ENCODE results near the gene CRTC2. TPM values are rescaled to one million over a fixed set of nuclear protein-coding genes. Genes with fewer than 3 reads are reported as not detected.
"Not testable (repeated sequence)": the region's sequence is repeated elsewhere in the genome, so short reads cannot be mapped to it uniquely, and the experiment has no call there.

Gene CRTC2
- total and polyA plus RNA-seq, 4 donors: 5.8 to 53.1 (median 24.0) TPM

DNA sequence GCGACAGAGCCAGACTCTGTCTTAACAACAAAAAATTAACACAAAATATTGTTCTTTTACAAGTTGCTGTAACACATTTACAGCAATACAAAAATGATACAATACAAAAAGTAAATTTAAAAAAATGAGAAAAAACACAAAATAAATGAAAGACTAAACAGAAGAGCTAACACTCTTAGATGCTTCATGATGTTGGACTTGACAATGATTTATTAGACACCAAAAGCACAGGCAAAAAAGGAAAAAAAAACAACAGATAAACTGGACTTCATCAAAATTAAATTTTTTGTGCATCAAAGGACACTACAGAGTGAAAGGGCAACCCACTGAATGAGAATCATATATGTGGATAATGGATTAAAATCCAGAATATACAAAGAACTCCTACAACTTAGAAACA lies 52.0 kb downstream of the CRTC2 start:
- no CpG with 5 or more reads among the region's 1 CpG for WGBS (ENCODE audit: insufficient coverage)

DNA sequence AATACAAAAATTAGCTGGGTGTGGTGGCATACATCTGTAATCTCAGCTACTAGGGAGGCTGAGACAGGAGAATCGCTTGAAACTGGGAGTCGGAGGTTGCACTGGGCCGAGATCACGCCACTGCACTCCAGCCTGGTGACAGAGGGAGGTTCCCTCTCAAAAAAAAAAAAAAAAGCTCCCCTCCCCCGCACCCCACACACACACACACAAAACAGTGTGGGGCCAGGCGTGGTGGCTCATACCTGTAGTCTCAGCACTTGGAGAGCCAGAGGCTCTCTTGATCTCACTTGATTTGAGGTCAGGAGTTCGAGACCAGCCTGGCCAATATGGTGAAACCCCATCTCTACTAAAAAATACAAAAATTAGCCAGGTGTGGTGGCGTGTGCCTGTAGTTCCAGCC lies 52.5 kb downstream of the CRTC2 start:
- H3K9me3 ChIP-seq (ENCODE audit: control insufficient read depth, insufficient read depth, low read length); H3K4me3 ChIP-seq (ENCODE audit: low read depth, low read length); H3K27me3 ChIP-seq (ENCODE audit: control insufficient read depth, insufficient read depth, low read length); DNase-seq (ENCODE audit: low read depth in 4 of 6, low spot score in 6 of 6); H3K27ac ChIP-seq (ENCODE audit: low read depth, low read length); H3K4me1 ChIP-seq (ENCODE audit: control insufficient read depth, insufficient read depth, low read length): not testable (repeated sequence)
- 100% methylated on average over 2 of the region's 8 CpGs for WGBS (ENCODE audit: insufficient coverage)
- H3K36me3 ChIP-seq (ENCODE audit: control insufficient read depth, insufficient read depth, low read length): peaks cover 19% of the 10 kb centered on the region

More for the DNA sequence above, 52.0 kb downstream of the CRTC2 start:
- Histone ChIP-seq H3K9me3 (ENCODE audit: control insufficient read depth, insufficient read depth, low read length) (no peaks in the 10 kb centered on the region), H3K27me3 (ENCODE audit: control insufficient read depth, insufficient read depth, low read length) (no peaks in the 10 kb centered on the region), H3K4me3 (ENCODE audit: low read depth, low read length) (no peak overlapping the region), H3K4me1 (ENCODE audit: control insufficient read depth, insufficient read depth, low read length) (no peaks in the 10 kb centered on the region), H3K27ac (ENCODE audit: low read depth, low read length) (no peak overlapping the region), H3K36me3 (ENCODE audit: control insufficient read depth, insufficient read depth, low read length) (peaks cover 19% of the 10 kb centered on the region)
- DNase-seq (ENCODE audit: low read depth in 4 of 6, low spot score in 6 of 6): no peak

GRCh38 chr1:153903841-153904455 lies 54.5 kb downstream of the CRTC2 start:
- Histone ChIP-seq H3K27ac (ENCODE audit: low read depth, low read length) (no peak overlapping the region), H3K27me3 (ENCODE audit: control insufficient read depth, insufficient read depth, low read length) (no peaks in the 10 kb centered on the region), H3K4me1 (ENCODE audit: control insufficient read depth, insufficient read depth, low read length) (no peaks in the 10 kb centered on the region), H3K4me3 (ENCODE audit: low read depth, low read length) (no peak overlapping the region), H3K9me3 (ENCODE audit: control insufficient read depth, insufficient read depth, low read length) (no peaks in the 10 kb centered on the region), H3K36me3 (ENCODE audit: control insufficient read depth, insufficient read depth, low read length) (peaks cover 24% of the 10 kb centered on the region)
- no peak for DNase-seq (ENCODE audit: low read depth in 4 of 6, low spot score in 6 of 6)
- 98% methylated on average over 12 of the region's 14 CpGs for WGBS (ENCODE audit: insufficient coverage)

GRCh38 chr1:153899509-153899908 lies 58.9 kb downstream of the CRTC2 start:
- Histone ChIP-seq H3K36me3 (ENCODE audit: control insufficient read depth, insufficient read depth, low read length) (peaks cover 26% of the 10 kb centered on the region), H3K27me3 (ENCODE audit: control insufficient read depth, insufficient read depth, low read length) (no peaks in the 10 kb centered on the region), H3K9me3 (ENCODE audit: control insufficient read depth, insufficient read depth, low read length) (no peaks in the 10 kb centered on the region), H3K27ac (ENCODE audit: low read depth, low read length) (no peak overlapping the region), H3K4me1 (ENCODE audit: control insufficient read depth, insufficient read depth, low read length) (no peaks in the 10 kb centered on the region), H3K4me3 (ENCODE audit: low read depth, low read length) (no peak overlapping the region)
- WGBS (ENCODE audit: insufficient coverage): no CpG with 5 or more reads among the region's 6 CpGs
- DNase-seq (ENCODE audit: low read depth in 4 of 6, low spot score in 6 of 6): no peak

Small RNAs within 50 kb of the gene (small RNA-seq; reads per million reads assigned to genes)
- gene MIR6737 (ENCODE audit: low replicate concordance): not detected

Other genes starting within 250 kb of the CRTC2 start
- 10 to 100 TPM; 40.5 to 57.8 TPM for gene INTS3, start 230.6 kb downstream of the CRTC2 start, total RNA-seq
- gene INTS3, start 230.6 kb downstream of the CRTC2 start, polyA plus RNA-seq (ENCODE audit: insufficient read length in 2 of 2): 100 to 1,000 TPM in 1 of 2 donors, 10 to 100 TPM in 1; 81.5 to 107 TPM
- 10 to 100 TPM; 12.1 to 29.0 TPM for gene SLC27A3, start 183.2 kb downstream of the CRTC2 start, total RNA-seq
- gene SLC27A3, start 183.2 kb downstream of the CRTC2 start, polyA plus RNA-seq (ENCODE audit: insufficient read length in 2 of 2): 10 to 100 TPM; 28.5 to 37.3 TPM
- 10 to 100 TPM; 16.3 to 18.7 TPM for gene GATAD2B, start 35.6 kb downstream of the CRTC2 start, total RNA-seq
- gene GATAD2B, start 35.6 kb downstream of the CRTC2 start, polyA plus RNA-seq (ENCODE audit: insufficient read length in 2 of 2): 10 to 100 TPM; 34.6 to 35.3 TPM
- gene DENND4B, start 11.9 kb downstream of the CRTC2 start, total RNA-seq: 10 to 100 TPM; 18.9 to 19.5 TPM
- gene DENND4B, start 11.9 kb downstream of the CRTC2 start, polyA plus RNA-seq (ENCODE audit: insufficient read length in 2 of 2): 10 to 100 TPM; 58.7 to 74.4 TPM
- gene SLC39A1, start 4.9 kb upstream of the CRTC2 start, total RNA-seq: 10 to 100 TPM; 30.5 to 66.0 TPM
- 10 to 100 TPM; 32.3 to 47.7 TPM for gene SLC39A1, start 4.9 kb upstream of the CRTC2 start, polyA plus RNA-seq (ENCODE audit: insufficient read length in 2 of 2)
- gene CREB3L4, start 9.3 kb upstream of the CRTC2 start, total RNA-seq: 10 to 100 TPM in 1 of 2 donors, 1 to 10 TPM in 1; 4.3 to 16.5 TPM
- gene CREB3L4, start 9.3 kb upstream of the CRTC2 start, polyA plus RNA-seq (ENCODE audit: insufficient read length in 2 of 2): 10 to 100 TPM in 1 of 2 donors, 1 to 10 TPM in 1; 6.5 to 14.0 TPM
- 100 to 1,000 TPM in 1 of 2 donors, 10 to 100 TPM in 1; 79.4 to 140 TPM for gene JTB, start 19.1 kb upstream of the CRTC2 start, total RNA-seq
- 100 to 1,000 TPM; 114 to 121 TPM for gene JTB, start 19.1 kb upstream of the CRTC2 start, polyA plus RNA-seq (ENCODE audit: insufficient read length in 2 of 2)
- gene RAB13, start 27.7 kb upstream of the CRTC2 start, total RNA-seq: 10 to 100 TPM; 17.6 to 43.3 TPM
- 10 to 100 TPM; 53.7 to 57.1 TPM for gene RAB13, start 27.7 kb upstream of the CRTC2 start, polyA plus RNA-seq (ENCODE audit: insufficient read length in 2 of 2)
- 1,000 to 10,000 TPM; 1,054 to 4,447 TPM for gene RPS27, start 32.1 kb upstream of the CRTC2 start, total RNA-seq
- 1,000 to 10,000 TPM; 1,570 to 1,672 TPM for gene RPS27, start 32.1 kb upstream of the CRTC2 start, polyA plus RNA-seq (ENCODE audit: insufficient read length in 2 of 2)
- gene NUP210L, start 196.5 kb upstream of the CRTC2 start, total RNA-seq: under 1 TPM; 0.10 to 0.11 TPM
- gene NUP210L, start 196.5 kb upstream of the CRTC2 start, polyA plus RNA-seq (ENCODE audit: insufficient read length in 2 of 2): under 1 TPM; 0.16 to 0.48 TPM
- 100 to 1,000 TPM; 147 to 235 TPM for gene TPM3, start 233.5 kb upstream of the CRTC2 start, total RNA-seq
- 100 to 1,000 TPM; 191 to 194 TPM for gene TPM3, start 233.5 kb upstream of the CRTC2 start, polyA plus RNA-seq (ENCODE audit: insufficient read length in 2 of 2)
- under 1 TPM; 0.66 to 0.89 TPM for gene CFAP141, start 247.7 kb upstream of the CRTC2 start, total RNA-seq
- gene CFAP141, start 247.7 kb upstream of the CRTC2 start, polyA plus RNA-seq (ENCODE audit: insufficient read length in 2 of 2): 1 to 10 TPM; 2.3 to 5.6 TPM